GM19193 (cell line): ENCODE measurements around the gene ZNF878.

Source experiments
- POLR2A ChIP-seq: IDR thresholded peaks from 4 replicates; pipeline ENCODE4 v1.6.1; 2011; ENCODE audit not compliant: insufficient read depth, insufficient read length; ENCODE audit errors: extremely low read depth

ZNF878 gene

DNA sequence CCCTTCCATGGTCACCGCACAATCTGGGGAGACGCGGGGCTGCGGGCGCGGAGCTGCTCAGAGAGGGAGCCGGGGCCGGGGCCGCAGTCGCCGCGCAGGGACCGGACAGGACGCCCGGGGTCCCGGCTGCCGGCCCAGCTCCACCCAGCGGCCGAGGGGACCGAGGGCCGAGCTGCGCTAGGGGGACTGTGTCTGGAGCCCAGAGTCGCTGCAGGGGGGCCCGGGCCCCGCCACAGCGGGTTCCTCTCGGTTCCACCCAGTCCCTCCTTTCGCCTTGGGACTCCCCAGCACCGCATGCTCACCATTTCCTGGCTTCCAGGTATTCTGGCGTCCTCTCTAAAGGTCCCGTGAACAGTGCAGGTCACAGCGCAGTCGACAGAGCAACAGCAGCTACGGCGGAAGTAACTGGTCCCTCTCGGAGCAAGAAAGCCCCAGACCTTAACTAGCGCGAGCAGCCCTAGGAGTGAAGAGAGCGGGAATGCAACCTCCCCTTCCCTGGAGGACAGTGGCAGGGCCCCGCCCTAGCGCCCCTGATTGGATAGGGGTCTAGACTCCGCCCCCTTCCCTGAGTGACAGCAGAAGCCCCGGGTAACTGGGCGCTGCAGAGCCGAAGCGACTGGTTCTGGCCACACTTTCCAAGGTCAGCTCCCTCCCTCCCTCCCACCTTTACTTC, at the start of gene ZNF878:
Gene ZNF878, minus strand, starts transcription at position 465 of the 673 bp plus-strand sequence. Its CDS starts 160 bp downstream, at position 305.
- TF ChIP-seq POLR2A = peak; percentile 96

DNA sequence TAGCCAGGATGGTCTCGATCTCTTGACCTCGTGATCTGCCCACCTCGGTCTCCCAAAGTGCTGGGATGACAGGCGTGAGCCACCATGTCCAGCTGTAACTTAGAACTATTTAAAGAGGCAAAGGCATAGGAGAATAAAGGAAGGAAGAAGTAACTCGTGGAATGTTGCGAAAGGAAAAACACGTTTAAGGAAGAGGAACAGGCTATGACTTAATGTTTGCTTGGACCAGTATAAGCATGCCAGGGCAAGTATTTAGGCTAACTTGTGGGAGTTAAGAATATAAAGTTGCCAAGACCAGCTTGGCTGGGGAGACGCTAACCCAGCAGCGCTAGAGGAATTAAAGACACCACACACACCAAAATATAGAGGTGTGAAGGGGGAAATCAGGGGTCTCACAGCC, 45.3 kb upstream of the ZNF878 start:
- TF ChIP-seq POLR2A = no peak

DNA sequence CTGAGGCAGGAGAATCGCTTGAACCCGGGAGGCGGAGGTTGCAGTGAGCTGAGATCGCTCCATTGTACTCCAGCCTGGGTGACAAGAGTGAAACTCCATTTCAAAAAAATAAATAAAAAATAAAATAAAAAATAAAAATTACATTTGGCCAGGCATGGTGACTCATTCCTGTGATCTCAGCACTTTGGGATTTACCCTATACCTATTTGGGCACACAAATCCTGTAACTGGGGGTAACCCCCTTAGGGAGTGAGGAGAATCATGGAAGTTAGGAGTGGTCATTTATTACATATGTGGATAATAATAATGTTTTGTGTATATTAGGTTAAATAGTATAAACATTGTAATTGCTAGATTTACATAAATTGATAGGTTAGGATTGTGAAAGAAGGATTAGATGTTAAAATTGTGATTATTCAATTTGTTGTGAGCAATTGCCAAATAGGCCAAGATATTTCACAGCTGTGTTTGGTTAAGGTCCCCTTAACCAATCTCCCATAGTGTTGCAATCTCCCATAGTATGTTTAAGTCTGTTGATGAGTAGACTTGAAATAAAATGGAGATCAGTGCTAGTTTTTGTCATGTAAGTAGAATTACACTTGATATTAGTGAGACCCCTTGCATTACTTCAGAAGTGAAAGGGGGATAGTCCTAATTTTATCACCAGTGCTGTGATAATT, 42.5 kb upstream of the ZNF878 start:
- TF ChIP-seq POLR2A = no peak

DNA sequence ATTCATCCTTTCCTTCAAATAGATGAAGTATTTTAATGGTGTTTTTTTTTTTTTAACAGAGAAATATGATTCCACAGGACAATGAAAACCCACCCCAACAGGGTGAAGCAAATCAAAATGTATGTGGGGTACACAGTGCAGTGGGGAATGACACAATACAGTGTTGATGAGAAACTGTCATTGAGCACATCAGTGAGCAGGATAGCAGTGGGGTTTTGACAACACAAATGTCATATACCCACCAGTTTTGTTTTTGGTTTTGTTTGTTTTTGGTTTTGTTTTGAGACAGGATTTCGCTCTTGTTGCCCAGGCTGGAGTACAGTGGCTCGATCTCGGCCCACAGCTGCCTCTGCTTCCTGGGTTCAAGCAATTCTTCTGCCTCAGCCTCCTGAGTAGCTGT, 41.0 kb upstream of the ZNF878 start:
- no peak for TF ChIP-seq POLR2A

DNA sequence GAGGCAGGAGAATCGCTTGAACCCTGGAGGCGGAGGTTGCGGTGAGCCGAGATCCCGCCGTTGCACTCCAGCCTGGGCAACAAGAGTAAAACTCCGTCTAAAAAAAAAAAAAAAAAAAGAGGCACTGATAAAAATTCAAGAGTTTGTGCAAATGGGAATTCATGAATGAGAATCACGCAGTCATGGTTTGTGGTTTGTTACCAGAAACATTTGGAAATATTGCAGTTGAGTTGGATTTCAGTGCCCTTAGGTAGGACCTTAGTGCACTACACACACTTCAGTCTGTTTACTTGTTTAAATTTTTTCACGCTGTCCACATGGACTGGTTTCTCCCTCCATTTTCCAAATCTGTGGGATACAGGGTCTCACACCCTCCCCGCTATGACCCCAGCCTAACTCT, 40.2 kb upstream of the ZNF878 start:
- no peak for TF ChIP-seq POLR2A

DNA sequence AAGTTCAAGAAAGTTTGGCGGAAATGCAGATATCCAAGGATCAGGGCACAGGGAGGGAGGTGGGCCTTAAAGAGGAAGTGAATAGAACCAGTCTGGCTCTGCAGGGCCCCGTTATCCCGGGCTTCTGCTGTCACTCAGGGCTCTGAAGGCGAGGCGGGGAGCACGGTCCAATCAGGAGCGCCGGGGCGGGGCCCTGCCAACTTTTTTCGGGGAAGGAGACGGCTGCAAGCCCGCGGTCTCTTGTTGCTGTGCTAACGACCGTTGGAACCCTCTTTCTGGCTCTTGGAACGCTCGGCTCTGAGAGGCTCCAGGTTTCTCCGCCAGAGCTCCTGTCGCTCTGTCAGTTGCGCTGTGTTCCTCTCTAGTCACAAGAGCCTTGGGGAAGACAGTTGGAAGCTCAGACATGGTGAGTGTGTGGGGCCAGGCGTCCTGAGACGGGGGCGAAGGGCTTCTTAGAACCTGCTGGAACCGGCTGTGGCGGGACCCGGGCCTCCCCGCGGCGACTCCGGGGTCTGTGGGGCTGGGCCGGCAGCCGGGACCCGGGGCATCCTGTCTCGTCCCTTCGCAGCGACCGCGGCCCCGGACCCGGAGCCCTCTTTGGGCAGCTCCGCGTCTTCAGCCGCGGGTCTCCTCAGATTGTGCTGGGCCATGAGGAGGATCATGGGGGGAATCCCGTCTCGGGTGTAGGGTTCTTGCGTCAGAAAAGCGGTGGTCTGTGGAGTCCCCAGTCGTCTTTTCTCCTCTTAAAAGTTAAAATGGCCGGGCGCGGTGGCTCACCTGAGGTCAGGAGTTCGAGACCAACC, 39.5 kb upstream of the ZNF878 start:
- TF ChIP-seq POLR2A = peak; percentile 56

DNA sequence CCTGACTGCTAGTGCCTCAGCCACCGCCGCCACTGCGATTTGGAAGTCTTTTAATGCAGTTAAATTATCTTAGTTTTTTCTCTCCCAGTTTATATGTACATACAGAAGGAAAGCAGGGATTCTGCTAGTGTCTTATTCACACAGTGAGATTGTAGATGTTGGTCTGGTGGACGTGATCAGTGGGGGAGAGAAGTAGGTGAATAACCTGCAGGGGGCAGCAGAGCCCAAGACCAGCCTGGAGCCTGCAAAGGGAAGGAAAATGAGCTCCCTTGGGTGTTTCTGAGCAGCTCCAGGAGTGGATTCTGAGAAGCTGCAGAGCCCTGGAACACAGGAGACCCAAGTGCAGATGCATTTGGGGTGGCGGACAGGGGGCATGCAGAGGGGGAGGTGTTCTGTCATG, 38.0 kb upstream of the ZNF878 start:
- no peak for TF ChIP-seq POLR2A

DNA sequence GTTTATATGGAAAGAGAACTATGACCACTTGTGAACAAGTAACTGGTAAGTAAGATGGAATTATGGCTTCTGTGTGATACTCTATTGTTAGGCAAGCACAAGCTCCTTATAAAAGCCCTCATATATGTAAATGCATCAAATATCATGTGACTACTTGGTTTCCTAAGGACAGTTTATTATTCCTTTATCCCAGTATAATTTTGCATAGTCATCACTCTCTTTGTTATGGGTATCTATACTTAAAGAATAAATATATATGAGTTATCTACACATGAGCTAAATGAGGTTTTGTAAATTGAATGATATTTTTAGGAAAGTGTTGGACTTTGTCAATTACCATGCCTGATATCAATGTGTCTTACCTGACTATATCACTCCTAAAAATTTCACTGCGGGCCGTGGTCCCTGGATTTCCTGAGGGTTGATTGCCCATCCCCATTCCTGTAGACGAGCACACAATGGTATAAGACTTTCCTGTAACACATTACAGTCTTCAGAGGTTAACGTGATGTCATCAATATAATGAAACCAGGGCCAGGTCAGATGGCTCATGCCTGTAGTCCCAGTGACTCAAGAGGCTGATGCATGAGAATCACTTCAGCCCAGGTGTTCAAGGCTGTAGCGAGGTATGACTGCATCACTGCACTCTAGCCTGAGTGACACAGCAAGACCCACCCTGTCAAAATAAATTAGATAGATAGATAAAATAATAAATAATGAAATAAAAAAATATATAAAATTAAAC, 32.5 kb upstream of the ZNF878 start:
- no peak for TF ChIP-seq POLR2A

DNA sequence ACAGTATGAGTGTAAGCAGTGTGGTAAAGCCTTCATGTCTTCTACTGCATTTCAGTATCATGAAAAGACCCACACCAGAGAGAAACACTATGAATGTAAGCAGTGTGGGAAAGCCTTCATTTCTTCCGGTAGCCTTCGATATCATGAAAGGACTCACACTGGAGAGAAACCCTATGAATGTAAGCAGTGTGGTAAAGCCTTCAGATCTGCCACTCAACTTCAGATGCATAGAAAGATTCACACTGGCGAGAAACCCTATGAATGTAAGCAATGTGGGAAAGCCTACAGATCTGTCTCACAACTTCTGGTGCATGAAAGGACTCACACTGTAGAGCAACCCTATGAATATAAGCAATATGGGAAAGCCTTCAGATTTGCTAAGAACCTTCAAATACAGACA, 24.6 kb upstream of the ZNF878 start:
- no peak for TF ChIP-seq POLR2A

DNA sequence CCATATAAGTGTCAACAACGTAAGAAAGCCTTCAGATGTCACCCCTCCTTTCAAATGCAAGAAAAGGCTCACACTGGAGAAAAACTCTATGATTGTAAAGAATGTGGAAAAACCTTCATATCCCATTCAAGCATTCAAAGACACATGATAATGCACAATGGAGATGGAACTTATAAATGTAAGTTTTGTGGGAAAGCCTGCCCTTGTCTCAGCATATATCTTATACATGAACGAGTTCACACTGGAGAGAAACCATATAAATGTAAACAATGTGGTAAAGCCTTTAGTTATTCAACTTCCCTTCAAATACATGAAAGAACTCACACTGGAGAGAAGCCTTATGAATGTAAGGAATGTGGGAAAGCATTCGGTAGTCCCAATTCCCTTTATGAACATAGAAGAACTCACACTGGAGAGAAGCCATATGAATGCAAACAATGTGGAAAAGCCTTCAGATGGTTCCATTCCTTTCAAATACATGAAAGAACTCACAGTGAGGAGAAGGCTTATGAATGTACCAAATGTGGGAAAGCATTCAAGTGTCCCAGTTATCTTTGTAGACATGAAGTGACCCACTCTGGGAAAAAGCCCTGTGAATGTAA, 22.9 kb upstream of the ZNF878 start:
- TF ChIP-seq POLR2A = no peak

DNA sequence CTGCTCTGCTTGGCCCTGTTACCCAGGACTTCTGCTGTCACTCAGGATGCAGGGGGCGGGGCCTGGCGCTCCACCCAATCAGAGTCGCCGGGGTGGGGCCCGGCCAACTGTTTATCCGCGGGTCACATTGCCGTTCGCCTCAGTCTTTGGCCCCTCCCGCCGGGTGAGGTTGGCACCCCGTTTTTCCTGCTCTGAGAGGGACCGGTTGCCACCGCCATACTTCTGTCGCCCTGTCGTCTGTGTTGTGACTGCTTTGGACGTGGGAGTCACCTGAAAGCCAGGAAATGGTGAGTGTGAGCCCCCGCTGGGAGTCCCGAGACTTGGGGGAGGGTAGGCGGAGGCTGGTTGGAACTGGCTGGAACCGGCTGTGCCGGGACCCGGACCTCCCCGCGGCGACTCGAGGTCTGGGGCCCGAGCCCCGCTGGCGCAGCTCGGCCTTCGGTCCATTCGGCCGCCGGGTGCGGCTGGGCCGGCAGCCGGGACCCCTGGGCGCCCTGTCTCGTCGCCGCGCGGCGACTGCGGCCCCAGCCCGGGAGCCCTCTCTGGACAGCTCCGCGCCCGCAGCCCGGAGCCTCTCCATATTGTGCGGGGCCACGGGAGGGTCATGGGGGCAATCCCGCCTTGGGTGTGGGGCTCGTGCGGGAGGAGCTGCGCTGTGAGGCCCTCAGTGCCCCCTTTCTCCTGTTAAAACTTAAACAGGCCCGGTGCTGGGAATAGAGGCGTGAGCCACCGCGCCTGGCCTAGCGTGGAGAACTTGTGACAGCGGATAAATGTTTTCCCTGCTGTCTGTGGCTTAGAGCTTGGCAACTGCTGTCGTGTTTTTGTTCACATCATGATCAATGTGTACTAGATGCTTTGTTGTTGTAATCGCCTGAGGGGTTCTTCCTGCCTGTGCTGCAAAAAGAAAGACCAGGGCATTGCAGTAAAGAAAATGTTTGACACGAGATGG, 12.1 kb upstream of the ZNF878 start, which contains the start of gene ZNF844:
Gene ZNF844, plus strand, starts transcription at position 142 of the 949 bp plus-strand sequence. Its CDS starts 143 bp downstream, at position 285.
- peak; percentile 85 for TF ChIP-seq POLR2A

DNA sequence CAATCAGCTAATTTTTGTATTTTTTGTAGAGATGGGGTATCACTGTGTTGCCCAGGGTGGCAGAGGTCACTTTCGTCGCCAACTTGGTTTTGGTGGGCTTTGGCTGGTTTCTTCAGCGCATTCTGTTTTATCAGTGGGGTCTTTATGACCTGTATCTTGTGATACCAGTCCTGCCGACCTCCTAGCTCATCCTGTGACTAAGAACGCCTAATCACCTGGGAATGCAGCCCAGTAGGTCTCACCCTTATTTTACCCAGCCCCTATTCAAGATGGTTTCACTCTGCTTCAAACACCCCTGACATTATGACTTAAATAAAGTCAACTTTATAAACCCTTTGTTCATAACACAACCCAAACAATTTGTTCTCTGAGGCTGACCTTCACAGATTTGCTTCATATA, 3.0 kb upstream of the ZNF878 start:
- TF ChIP-seq POLR2A = no peak

DNA sequence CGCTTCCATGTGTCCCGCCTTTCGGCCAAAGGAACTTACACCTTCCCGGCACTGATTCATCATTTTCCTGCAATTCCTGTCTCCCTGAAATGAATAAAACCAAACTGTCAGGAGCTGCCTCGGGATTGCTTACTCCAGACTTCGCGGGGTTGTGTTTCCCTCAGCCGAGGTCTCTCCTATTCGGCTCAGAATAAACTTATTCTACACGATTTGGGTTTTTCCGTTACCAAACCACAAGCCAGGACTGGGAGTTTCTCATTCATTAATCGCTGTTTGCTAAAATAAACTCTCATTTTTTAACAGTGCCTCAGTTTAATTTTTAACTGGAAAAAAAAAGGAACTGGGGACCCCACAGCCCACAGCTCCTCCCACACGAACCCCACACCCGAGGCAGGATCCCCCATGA, 667 bp downstream of the ZNF878 start:
- no peak for TF ChIP-seq POLR2A

DNA sequence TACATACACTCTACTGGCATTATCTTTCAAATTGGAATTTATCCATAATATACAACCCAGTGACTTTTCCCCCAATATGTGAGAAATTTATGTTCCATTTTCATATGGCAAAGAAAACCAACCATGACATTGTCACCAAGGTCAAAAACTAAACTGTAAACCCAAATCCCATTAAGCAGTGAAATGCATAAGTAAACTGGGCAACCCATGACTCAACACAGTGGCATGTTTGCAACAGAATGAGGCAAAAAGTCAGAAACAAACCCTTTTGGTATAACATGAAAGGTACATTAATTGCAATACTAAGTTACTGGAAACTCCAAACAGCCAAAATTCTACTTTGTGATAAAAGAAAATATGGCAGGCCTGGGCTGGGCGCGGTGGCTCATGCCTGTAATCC, 4.9 kb downstream of the ZNF878 start:
- no peak for TF ChIP-seq POLR2A

DNA sequence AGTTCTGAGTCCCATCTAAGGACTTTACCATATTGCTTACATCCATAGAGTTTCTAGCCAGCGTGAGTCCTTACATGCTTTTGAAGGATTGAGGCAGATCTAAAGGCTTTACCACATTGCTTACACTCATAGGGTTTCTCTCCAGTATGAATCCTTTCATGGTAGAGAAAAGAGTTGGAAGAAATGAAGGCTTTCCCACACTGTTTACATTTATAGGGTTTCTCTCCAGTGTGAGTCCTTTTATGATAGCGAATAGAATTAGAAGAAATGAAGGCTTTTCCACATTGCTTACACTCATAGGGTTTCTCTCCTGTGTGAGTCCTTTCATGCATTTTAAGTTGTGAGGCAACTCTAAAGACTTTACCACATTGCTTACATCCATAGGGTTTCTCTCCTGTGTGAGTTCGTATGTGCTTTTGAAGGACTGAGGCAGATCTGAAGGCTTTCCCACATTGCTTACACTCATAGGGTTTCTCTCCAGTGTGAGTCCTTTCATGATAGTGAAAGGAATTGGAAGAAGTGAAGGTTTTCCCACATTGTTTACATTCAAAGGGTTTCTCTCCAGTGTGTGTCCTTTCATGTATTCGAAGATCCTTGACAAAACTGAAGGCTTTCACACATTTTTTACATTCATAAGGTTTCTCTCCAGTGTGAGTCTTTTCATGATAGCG, 8.9 kb downstream of the ZNF878 start:
- TF ChIP-seq POLR2A = no peak
